Keratinocyte (primary cell): ENCODE data around the gene MRPL34. TPM values are rescaled to one million over a fixed set of nuclear protein-coding genes. Genes with fewer than 3 reads are reported as not detected.

Experiments
- DNase-seq: peaks from one replicate; pipeline ENCODE4 v3.0.0-alpha.2; 2011; ENCODE audit warnings: low read depth, missing footprints, low spot score
- FAIRE-seq: peaks from 2 replicates; lab custom pipeline; 2011; peaks lifted over from hg19 to GRCh38; lab: Jason Lieb, UNC
- H2AFZ ChIP-seq: 2 replicates; pipeline ENCODE4 v1.6.0; 2012; ENCODE audit warnings: low read length, control low read depth, inconsistent platforms; ENCODE audit not compliant: control insufficient read depth
- H3K27ac ChIP-seq: 2 replicates; pipeline ENCODE4 v1.5.1; 2011; ENCODE audit warnings: low read length; ENCODE audit not compliant: control insufficient read depth, insufficient read depth
- H3K27me3 ChIP-seq: 3 replicates; pipeline ENCODE4 v1.6.0; 2011; ENCODE audit warnings: low read length; ENCODE audit not compliant: control insufficient read depth, insufficient read depth; ENCODE audit errors: extremely low read depth
- H3K36me3 ChIP-seq, 2 experiments: 2 replicates in 1 of 2; 3 replicates in 1 of 2; pipeline ENCODE4 v1.5.1; 2011; ENCODE audit warnings: low read length in 2 of 2, mild to moderate bottlenecking in 1 of 2; ENCODE audit not compliant: control insufficient read depth in 2 of 2, insufficient read depth in 2 of 2; ENCODE audit errors: extremely low read depth in 1 of 2
- H3K4me1 ChIP-seq: 3 replicates; pipeline ENCODE4 v1.5.1; 2011; ENCODE audit warnings: low read length; ENCODE audit not compliant: control insufficient read depth, insufficient read depth; ENCODE audit errors: extremely low read depth
- H3K4me2 ChIP-seq: 3 replicates; pipeline ENCODE4 v1.6.0; 2011; ENCODE audit warnings: low read depth, low read length; ENCODE audit not compliant: control insufficient read depth, insufficient read depth; ENCODE audit errors: extremely low read depth
- H3K4me3 ChIP-seq, 3 experiments: fragments of 200-600 bp in 1 of 3; sonication (generic) in 1 of 3; 2 replicates in 2 of 3; 3 replicates in 1 of 3; pipeline ENCODE4 v1.5.1; 2011 to 2016; ENCODE audit warnings: low read length in 3 of 3, mild to moderate bottlenecking in 3 of 3, control low read depth in 2 of 3, inconsistent platforms in 1 of 3, low read depth in 1 of 3, mixed read lengths in 1 of 3, mixed run types in 1 of 3, moderate library complexity in 1 of 3; ENCODE audit not compliant: control insufficient read depth in 2 of 3, insufficient read depth in 2 of 3; ENCODE audit errors: extremely low read depth in 1 of 3
- H3K79me2 ChIP-seq: 2 replicates; pipeline ENCODE4 v1.6.0; 2012; ENCODE audit warnings: low read length; ENCODE audit not compliant: control insufficient read depth, insufficient read depth
- H3K9ac ChIP-seq: 3 replicates; pipeline ENCODE4 v1.6.0; 2011; ENCODE audit warnings: low read length; ENCODE audit not compliant: control insufficient read depth, insufficient read depth; ENCODE audit errors: extremely low read depth
- H3K9me1 ChIP-seq: 3 replicates; pipeline ENCODE4 v1.6.0; 2011; ENCODE audit warnings: low read length; ENCODE audit not compliant: control insufficient read depth, insufficient read depth; ENCODE audit errors: extremely low read depth
- H3K9me3 ChIP-seq: 2 replicates; pipeline ENCODE4 v1.5.1; 2012; ENCODE audit warnings: low read depth, low read length; ENCODE audit not compliant: control insufficient read depth
- H4K20me1 ChIP-seq: 3 replicates; pipeline ENCODE4 v1.6.0; 2011; ENCODE audit warnings: low read length; ENCODE audit not compliant: control insufficient read depth, insufficient read depth; ENCODE audit errors: extremely low read depth
- EZH2 ChIP-seq: IDR thresholded peaks from one replicate; pipeline ENCODE4 v1.6.1; 2012; ENCODE audit warnings: inconsistent platforms, mild to moderate bottlenecking, low read length, moderate library complexity
- dilution Hi-C: fragments of 300-500 bp; cut with MboI; formaldehyde crosslinking; loops from one replicate; pipeline ENCODE4 v1.7.0; 2020; ENCODE audit warnings: low sequenced_read_pairs; ENCODE audit not compliant: extremely low pct_ligation_motif_present
- polyA plus RNA-seq, 5 experiments: library from polyadenylated mRNA; depleted of rRNA in 3 of 5; stranded (reverse) in 3 of 5; stranded (forward) in 1 of 5; unstranded in 1 of 5; fragments of >200 nt; gene quantifications; 1 replicate in 1 of 5; 2 replicates in 3 of 5; 3 replicates in 1 of 5; pipeline versions ENCODE4 v1.2.1 to v1.2.3, GENCODE V29; 2011 to 2012; ENCODE audit warnings: missing spikeins in 2 of 5, low read depth in 1 of 5, low replicate concordance in 1 of 5
- TF ChIP-seq, protein P1 (sequence below), 3 experiments: IDR thresholded peaks in 1 of 3; conservative IDR thresholded peaks in 1 of 3; optimal IDR thresholded peaks in 1 of 3; 2 replicates in 2 of 3; 3 replicates in 1 of 3; pipeline versions ENCODE3 to v1.5.1; 2011; ENCODE audit warnings: low read length in 3 of 3, mild to moderate bottlenecking in 3 of 3, moderate library complexity in 2 of 3, control low read depth in 1 of 3, inconsistent platforms in 1 of 3; ENCODE audit not compliant: insufficient read depth in 2 of 3; ENCODE audit errors: extremely low read depth in 1 of 3

Gene MRPL34
- polyA plus RNA-seq, 1 donor (not counting 4 experiments of a cell fraction or from before 2014, with no cell fraction given) = 63.7 TPM

DNA sequence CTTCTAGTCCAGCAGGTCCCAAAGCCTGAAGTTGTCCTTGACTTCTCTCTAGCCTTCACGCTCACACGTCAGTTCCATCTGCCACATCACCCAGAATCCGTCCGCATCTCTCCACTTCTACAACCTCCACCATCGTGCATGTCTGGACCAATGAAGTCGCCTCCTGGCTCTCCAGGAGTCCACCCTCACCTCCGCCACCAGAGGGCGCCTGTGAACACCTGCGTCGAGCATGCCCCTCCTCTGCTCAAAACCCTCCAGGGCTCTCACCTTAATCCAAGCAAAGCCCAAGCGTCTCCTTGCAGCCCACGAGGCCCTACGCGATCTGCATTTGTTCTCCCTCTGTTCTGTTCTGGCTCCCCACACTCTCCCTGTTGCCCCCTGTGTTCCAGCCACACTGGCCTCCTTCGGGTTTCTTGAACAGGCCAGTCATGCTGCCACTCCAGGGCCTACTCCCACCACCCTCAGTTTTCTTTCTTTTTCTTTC is 44.8 kb upstream of the MRPL34 start:
- Histone ChIP-seq H3K4me2 (no peak overlapping the region), H2AFZ (peak overlapping the region; percentile 75)
- peak; percentile 73 for FAIRE-seq

DNA sequence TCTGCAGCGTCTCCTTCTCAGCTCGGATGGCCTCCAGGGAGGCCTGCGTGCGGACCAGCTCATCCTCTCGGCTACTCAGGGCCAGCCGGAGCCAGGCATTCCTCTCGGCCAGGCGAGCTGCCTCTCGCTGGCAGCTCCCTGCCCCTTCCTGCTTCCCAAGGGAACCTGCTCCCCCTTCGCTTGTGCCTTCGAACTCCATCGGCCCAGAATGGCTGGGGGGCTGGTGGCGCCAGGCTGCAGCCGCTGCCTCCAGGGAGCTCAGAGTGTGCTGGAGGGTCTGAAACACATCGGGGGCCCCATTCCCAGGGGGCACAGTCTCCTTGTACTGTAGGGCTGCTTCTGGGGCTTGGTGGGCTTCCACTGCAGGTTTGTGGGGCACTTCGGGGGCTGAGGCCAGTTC is 43.1 kb upstream of the MRPL34 start:
- peaks cover 5% of the 10 kb centered on the region for H3K9me3 ChIP-seq
- H3K9me1 ChIP-seq = no peaks in the 10 kb centered on the region
- FAIRE-seq (no peak), DNase-seq (no peak)
- peaks cover under 1% of the 10 kb centered on the region for H3K79me2 ChIP-seq
- no peaks in the 10 kb centered on the region for H4K20me1 ChIP-seq
- no peaks in the 10 kb centered on the region for H3K36me3 ChIP-seq
- no peak overlapping the region for H3K4me3 ChIP-seq
- TF ChIP-seq EZH2 = no peak
- TF ChIP-seq, protein P1, sequence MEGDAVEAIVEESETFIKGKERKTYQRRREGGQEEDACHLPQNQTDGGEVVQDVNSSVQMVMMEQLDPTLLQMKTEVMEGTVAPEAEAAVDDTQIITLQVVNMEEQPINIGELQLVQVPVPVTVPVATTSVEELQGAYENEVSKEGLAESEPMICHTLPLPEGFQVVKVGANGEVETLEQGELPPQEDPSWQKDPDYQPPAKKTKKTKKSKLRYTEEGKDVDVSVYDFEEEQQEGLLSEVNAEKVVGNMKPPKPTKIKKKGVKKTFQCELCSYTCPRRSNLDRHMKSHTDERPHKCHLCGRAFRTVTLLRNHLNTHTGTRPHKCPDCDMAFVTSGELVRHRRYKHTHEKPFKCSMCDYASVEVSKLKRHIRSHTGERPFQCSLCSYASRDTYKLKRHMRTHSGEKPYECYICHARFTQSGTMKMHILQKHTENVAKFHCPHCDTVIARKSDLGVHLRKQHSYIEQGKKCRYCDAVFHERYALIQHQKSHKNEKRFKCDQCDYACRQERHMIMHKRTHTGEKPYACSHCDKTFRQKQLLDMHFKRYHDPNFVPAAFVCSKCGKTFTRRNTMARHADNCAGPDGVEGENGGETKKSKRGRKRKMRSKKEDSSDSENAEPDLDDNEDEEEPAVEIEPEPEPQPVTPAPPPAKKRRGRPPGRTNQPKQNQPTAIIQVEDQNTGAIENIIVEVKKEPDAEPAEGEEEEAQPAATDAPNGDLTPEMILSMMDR (optimal IDR thresholded peaks at IDR 0.05 in 1 of 3, IDR thresholded peaks at IDR 0.05 in 1 of 3, conservative IDR thresholded peaks at IDR 0.05 in 1 of 3; ENCODE audit: extremely low read depth in 1 of 3, insufficient read depth in 2 of 3, low read length in 3 of 3) = no peak
- no peaks in the 10 kb centered on the region for H3K27me3 ChIP-seq
- no peak overlapping the region for H2AFZ ChIP-seq
- H3K4me1 ChIP-seq = no peaks in the 10 kb centered on the region
- no peak overlapping the region for H3K9ac ChIP-seq
- dilution Hi-C loops = no loop called here
- no peak overlapping the region for H3K4me2 ChIP-seq
- H3K27ac ChIP-seq = no peak overlapping the region

More for the DNA sequence above, 44.8 kb upstream of the MRPL34 start:
- Histone ChIP-seq H3K27ac (no peak overlapping the region), H3K79me2 (no peaks in the 10 kb centered on the region), H3K4me1 (no peaks in the 10 kb centered on the region), H3K4me3 (no peak overlapping the region), H3K9ac (no peak overlapping the region), H4K20me1 (no peaks in the 10 kb centered on the region), H3K36me3 (no peaks in the 10 kb centered on the region), H3K9me3 (peaks cover 5% of the 10 kb centered on the region), H3K27me3 (no peaks in the 10 kb centered on the region), H3K9me1 (no peaks in the 10 kb centered on the region)
- dilution Hi-C loops = no loop called here
- DNase-seq = peak; percentile 49
- TF ChIP-seq, protein P1 (optimal IDR thresholded peaks at IDR 0.05 in 1 of 3, IDR thresholded peaks at IDR 0.05 in 1 of 3, conservative IDR thresholded peaks at IDR 0.05 in 1 of 3; ENCODE audit: extremely low read depth in 1 of 3, insufficient read depth in 2 of 3, low read length in 3 of 3) = peak; percentile 95 to 98 (median 98)
- no peak for TF ChIP-seq EZH2
